ENCODE measurements around the gene DUSP28. TPM values are rescaled to one million over a fixed set of nuclear protein-coding genes. Genes with fewer than 3 reads are reported as not detected.

DUSP28 gene
- total and polyA plus RNA-seq, 2 of the 8 experiments (the other 6 are each of a cell fraction or from before 2014, with no cell fraction given) = 2.1 to 2.3 TPM

DNA sequence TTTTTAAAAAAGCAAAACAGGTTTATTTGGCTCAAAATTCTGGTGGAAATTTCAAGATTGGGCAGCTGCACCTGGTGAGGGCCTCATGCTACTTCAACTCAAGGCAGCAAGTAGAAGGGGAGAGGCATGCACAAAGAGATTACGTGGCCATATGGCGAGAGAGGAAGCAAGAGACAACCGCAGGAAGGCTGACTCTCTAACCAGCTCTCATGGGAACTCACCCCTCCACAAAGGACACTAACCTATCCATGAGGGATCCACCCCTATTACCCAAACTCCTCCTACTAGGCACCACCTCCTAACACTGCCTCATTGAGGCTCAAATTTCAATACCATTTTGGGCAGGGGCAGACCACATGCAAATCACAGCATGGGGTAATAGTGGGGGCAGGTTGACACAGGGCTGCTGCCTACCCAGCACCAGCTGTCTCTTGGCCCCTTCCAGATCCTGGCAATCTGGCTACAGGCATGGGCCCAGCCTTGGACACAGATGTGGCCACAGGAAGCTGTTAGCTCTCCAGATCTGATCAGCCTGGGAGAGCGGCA is 24.4 kb downstream of the DUSP28 start:
- H2AK5ac ChIP-seq (ENCODE audit: low read depth, low read length) = no peak overlapping the region
- peaks cover 4 to 44% of the 10 kb centered on the region in 2 experiments; a peak in 3 of 4 replicates for H3K79me2 ChIP-seq (ENCODE audit: control insufficient read depth in 1 of 2, insufficient read depth in 2 of 2, low read length in 2 of 2)
- peaks cover 12% of the 10 kb centered on the region; the same call in 1 of the 2 replicates for H3K23me2 ChIP-seq (ENCODE audit: low read depth, low read length)
- no peak overlapping the region for H3K14ac ChIP-seq (ENCODE audit: insufficient read length)
- 88% methylated on average over 4 of the region's 4 CpGs; no CpG with 5 or more reads in 1 of the 2 experiments for WGBS, 2 experiments (ENCODE audit: extremely low coverage in 1 of 2, insufficient coverage in 1 of 2, insufficient read length in 1 of 2, insufficient replicate concordance in 2 of 2, low coverage in 1 of 2, low lambda C conversion rate in 2 of 2, missing lambda C conversion rate in 1 of 2)
- ChIA-PET POLR2A (ENCODE audit: partially characterized antibody) (interaction anchor here (0.9 to 3.2 kb wide), 3 partner anchors 10 to 23 kb away, joined by 3 to 21 read pairs (median 13); no protein-coding TSS in a partner anchor), CTCF (ENCODE audit: partially characterized antibody) (interaction anchor here (1.3 kb wide), 1 partner anchor 15 kb away, joined by 4 read pairs; no protein-coding TSS in a partner anchor)
- H3K23ac ChIP-seq (ENCODE audit: insufficient read length) = no peak overlapping the region
- peaks cover 10 to 33% of the 10 kb centered on the region in 2 experiments for H4K20me1 ChIP-seq (replicated peaks in 1 of 2; ENCODE audit: control insufficient read depth in 1 of 2, insufficient read depth in 2 of 2, low read length in 2 of 2)
- H3K56ac ChIP-seq (replicated peaks; ENCODE audit: insufficient read length, low read depth, low read length) = no peak overlapping the region
- no peak overlapping the region for H2BK12ac ChIP-seq (ENCODE audit: low read depth, low read length)
- H3K4me2 ChIP-seq (ENCODE audit: insufficient read depth in 1 of 2, low read depth in 2 of 2, low read length in 2 of 2) = peak overlapping the region; percentile 77 to 95
- TF ChIP-seq CHD1 (IDR thresholded peaks at IDR 0.05; ENCODE audit: low read depth, low read length) = no peak
- TF ChIP-seq POLR2A (IDR thresholded peaks at IDR 0.05; ENCODE audit: control extremely low read depth in 1 of 2, low read depth in 2 of 2, low read length in 2 of 2) = 0 out of 3 replicates have a peak, but pooled peaks of 1 of the 2 experiments have one; percentile 31
- H2BK120ac ChIP-seq (replicated peaks; ENCODE audit: low read depth, low read length) = no peak overlapping the region
- FAIRE-seq (no peak), DNase-seq (ENCODE audit: low read depth in 1 of 2, low spot score in 2 of 2) (no peak)
- no peak overlapping the region for H3K4ac ChIP-seq (replicated peaks; ENCODE audit: insufficient read length, low read depth, low read length)
- H4K91ac ChIP-seq (replicated peaks; ENCODE audit: insufficient read length, low read length) = no peak overlapping the region
- H3K9me3 ChIP-seq (ENCODE audit: insufficient read depth in 2 of 2, low read depth in 1 of 2, low read length in 1 of 2) = no peaks in the 10 kb centered on the region
- H2BK5ac ChIP-seq (ENCODE audit: low read depth, low read length) = no peak overlapping the region
- H2BK15ac ChIP-seq (ENCODE audit: low read length) = no peak overlapping the region
- H4K5ac ChIP-seq (ENCODE audit: insufficient read length, low read depth, low read length) = no peak overlapping the region
- H2AFZ ChIP-seq (ENCODE audit: low read length) = no peak overlapping the region
- no peak overlapping the region for H3K18ac ChIP-seq (ENCODE audit: extremely low read depth, low read length)
- H3K27me3 ChIP-seq (replicated peaks in 1 of 4; ENCODE audit: control insufficient read depth in 3 of 4, extremely low read depth in 1 of 4, insufficient read depth in 3 of 4, low read length in 3 of 4) = no peaks in the 10 kb centered on the region
- no peak overlapping the region for H2BK20ac ChIP-seq (ENCODE audit: low read length)
- peak overlapping the region in 1 of 4 experiments; percentile 94; a peak in 2 of 8 replicates for H3K4me3 ChIP-seq (ENCODE audit: extremely low read depth in 1 of 4, insufficient read depth in 2 of 4, low read depth in 3 of 4, low read length in 4 of 4)
- no peak overlapping the region; the same call in 1 of the 2 replicates for H4K8ac ChIP-seq (ENCODE audit: extremely low read depth, insufficient read depth, low read length)
- peaks cover 19% of the 10 kb centered on the region for H3K79me1 ChIP-seq (ENCODE audit: low read depth, low read length)
- H3K36me3 ChIP-seq (ENCODE audit: control insufficient read depth in 2 of 4, insufficient read depth in 4 of 4, low read length in 3 of 4) = peaks cover 0 to 4% (median under 1%) of the 10 kb centered on the region in 4 experiments; a peak in 1 of 8 replicates
- H3K4me1 ChIP-seq (replicated peaks in 1 of 4; ENCODE audit: control insufficient read depth in 3 of 4, insufficient read depth in 4 of 4, low read length in 3 of 4) = peaks cover 0 to 22% (median 11%) of the 10 kb centered on the region in 4 experiments; a peak in 6 of 7 replicates
- H3K9ac ChIP-seq (replicated peaks in 1 of 4; ENCODE audit: extremely low read depth in 1 of 4, low read depth in 3 of 4, low read length in 3 of 4) = no peak overlapping the region
- no peak overlapping the region for H3K27ac ChIP-seq (ENCODE audit: low read depth, low read length)

Data from H1 (cell line).